CD4-positive, alpha-beta T cell treated with Interleukin-10 for 1 hour (primary cell): ENCODE data around the gene NKAPL.

ENCODE experiments used
- DNase-seq: peaks from one replicate; pipeline ENCODE4 v3.0.0-alpha.2; 2020

Gene NKAPL

GRCh38 chr6:28245206-28245941, 13.7 kb upstream of the NKAPL start:
- no peak for DNase-seq

DNA sequence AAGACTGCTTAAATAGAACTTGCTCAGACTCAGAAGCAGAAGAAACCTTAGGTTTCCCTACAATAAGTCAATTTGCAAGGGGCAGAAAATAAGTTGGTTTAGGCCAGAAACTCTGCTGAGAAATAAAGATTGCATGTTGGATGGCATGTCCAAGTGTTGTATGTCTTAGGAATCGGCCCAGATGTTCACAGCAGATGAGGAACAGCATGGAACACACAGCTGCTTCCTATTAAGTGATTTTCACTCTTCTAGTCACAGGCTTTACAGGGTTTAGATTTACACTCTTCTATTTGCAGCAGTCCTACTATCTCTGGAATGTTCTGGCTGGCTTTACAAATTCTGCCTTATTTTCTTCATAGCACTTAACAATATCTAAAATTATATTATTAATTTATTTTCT, 10.2 kb upstream of the NKAPL start:
- no peak for DNase-seq

- no peak for DNase-seq
Observed at GRCh38 chr6:28250747-28251146, 8.3 kb upstream of the NKAPL start.

GRCh38 chr6:28251661-28252008, 7.5 kb upstream of the NKAPL start:
- DNase-seq: peak; percentile 26

GRCh38 chr6:28252009-28252975, 6.8 kb upstream of the NKAPL start, which contains the start of gene ZKSCAN4:
Gene ZKSCAN4, minus strand, starts transcription at chr6:28252269. Its CDS starts 289 bp downstream, at chr6:28251980.
- peak; percentile 89 for DNase-seq

GRCh38 chr6:28254121-28254519, 5.0 kb upstream of the NKAPL start:
- no peak for DNase-seq

GRCh38 chr6:28257042-28257441, 2.1 kb upstream of the NKAPL start:
- DNase-seq: no peak

- DNase-seq: no peak
Observed at GRCh38 chr6:28263922-28264321, 4.8 kb downstream of the NKAPL start.

GRCh38 chr6:28264834-28265401, 5.8 kb downstream of the NKAPL start:
- DNase-seq: no peak

- no peak for DNase-seq
Observed at GRCh38 chr6:28266563-28266961, 7.5 kb downstream of the NKAPL start.

- peak; percentile 91 for DNase-seq
Observed at GRCh38 chr6:28266962-28267694, 8.0 kb downstream of the NKAPL start, which contains the start of gene ZSCAN26. Gene ZSCAN26, plus strand, starts transcription at chr6:28267143. Its CDS starts 4,777 bp downstream, at chr6:28271920.

GRCh38 chr6:28267695-28268059, 8.6 kb downstream of the NKAPL start:
- no peak for DNase-seq

- no peak for DNase-seq
Observed at GRCh38 chr6:28269492-28269891, 10.4 kb downstream of the NKAPL start.

DNA sequence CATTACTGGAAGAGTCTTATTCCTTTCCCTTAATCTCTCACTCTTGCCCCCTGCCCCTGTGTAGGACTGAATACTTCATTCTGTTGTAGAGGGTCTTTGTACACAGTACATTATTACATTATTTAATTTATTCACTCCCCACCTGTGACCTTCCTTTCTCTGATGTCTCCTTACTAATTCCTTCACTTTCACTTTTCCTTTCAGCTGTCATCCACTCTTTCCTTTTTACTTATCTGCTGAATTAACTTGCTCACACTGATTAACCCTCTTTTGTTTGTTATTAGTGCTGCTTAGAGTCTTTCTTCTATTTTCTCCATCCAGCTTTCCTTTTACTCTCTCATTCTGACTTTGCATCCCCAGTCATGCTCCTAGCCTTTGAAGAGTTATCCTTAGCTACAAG, 15.8 kb downstream of the NKAPL start:
- DNase-seq: no peak

DNA sequence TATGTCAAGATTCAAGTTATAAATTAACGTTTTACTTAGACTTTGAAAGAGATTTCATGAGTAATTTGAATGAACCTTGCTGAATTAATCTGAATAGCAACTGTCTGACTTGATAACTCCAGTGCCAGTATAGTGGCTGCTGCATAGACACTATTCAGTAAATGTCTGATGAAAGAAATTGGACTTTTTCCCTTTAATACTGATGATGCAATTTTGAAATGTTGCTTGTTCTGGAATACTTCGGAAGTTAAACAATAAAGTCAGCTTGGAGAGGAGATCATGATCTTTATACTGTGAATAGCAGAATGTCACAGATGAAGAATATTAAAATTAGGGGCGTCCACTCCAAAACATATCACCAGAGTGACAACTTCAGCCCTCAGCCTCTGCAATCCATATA, 18.6 kb downstream of the NKAPL start:
- no peak for DNase-seq

- no peak for DNase-seq
Observed at GRCh38 chr6:28280595-28281287, 21.6 kb downstream of the NKAPL start.

DNA sequence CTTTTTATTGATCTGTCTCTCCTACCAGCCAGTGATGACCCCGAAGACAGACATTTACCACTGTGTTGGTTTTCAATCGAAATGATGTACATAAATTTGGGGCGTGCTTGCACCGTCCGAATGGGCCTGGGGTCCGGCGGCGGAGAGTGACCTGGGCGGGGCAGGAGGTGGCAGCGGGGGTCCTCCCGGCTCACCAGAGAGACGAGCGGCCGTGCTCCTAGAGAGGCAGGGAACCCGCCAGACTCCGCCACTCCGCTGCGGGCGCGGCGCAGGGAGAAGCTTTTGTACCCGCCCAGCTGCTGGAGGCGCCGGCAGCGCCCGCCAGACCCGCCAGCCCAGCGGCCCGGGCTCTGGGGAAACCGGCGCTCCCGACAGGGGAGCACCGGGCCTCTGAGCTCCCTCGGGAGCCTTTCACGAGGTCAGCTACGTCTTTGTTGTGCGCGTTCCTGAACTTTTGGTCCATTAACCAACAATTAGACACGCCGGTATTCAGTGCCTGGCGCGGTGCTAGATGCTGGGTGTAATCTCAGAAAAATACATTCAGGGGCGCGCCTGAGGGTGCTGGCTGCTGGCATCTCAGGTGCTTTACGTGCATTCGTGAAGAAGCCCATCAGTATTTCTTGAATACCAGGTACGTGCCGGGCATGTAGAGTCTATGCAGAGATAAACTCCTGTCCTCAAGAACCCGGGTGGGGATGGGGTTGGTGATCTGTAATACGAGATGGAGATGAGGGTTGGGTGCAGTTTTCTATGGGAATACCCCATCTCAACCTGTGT, 22.4 kb downstream of the NKAPL start, which contains the start of gene PGBD1:
TSS of gene PGBD1 (plus strand) at position 285 of the 777 bp plus-strand sequence. CDS start 2,242 bp downstream, outside the sequence.
- DNase-seq: peak; percentile 40

- no peak for DNase-seq
Observed at GRCh38 chr6:28282926-28283325, 23.8 kb downstream of the NKAPL start.

DNA sequence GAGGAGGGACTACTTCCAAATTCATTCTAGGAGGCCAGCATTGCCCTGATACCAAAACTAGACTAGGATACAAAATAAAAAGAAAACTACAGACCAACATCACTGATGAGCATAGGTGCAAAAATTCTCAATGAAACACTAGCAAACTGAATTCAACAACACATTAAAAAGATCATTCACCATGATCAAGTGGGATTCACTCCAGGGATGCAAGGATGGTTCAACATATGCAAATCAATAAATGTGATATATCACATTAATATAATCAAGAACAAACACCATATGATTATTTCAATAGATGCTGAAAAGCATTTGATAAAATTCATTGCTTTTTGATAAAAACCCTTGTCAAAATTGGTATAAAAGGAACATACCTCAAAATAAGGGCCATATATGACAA, 32.5 kb downstream of the NKAPL start:
- no peak for DNase-seq

GRCh38 chr6:28295326-28295725, 36.2 kb downstream of the NKAPL start:
- DNase-seq: no peak

- no peak for DNase-seq
Observed at GRCh38 chr6:28296520-28297060, 37.5 kb downstream of the NKAPL start.
